WTC11 (cell line): Measurements from ENCODE around the gene ANGPTL2.

ENCODE experiments used
- CTCF ChIP-seq: fragments of 200-600 bp; IDR thresholded peaks from 2 replicates; pipeline ENCODE4 v1.8.0; 2022; ENCODE audit warnings: antibody characterized with exemption
- E2F4 ChIP-seq: sonication (generic); formaldehyde crosslinking; IDR thresholded peaks from 2 replicates; pipeline ENCODE4 v1.8.1; 2022; ENCODE audit warnings: low read depth, mild to moderate bottlenecking, moderate library complexity, missing genetic modification reagents, borderline replicate concordance
- KAT7 ChIP-seq: sonication (generic); formaldehyde crosslinking; IDR thresholded peaks from 2 replicates; pipeline ENCODE4 v1.8.1; 2023; ENCODE audit warnings: missing genetic modification reagents, mild to moderate bottlenecking, borderline replicate concordance
- ZNF263 ChIP-seq: sonication (generic); formaldehyde crosslinking; IDR thresholded peaks from 2 replicates; pipeline ENCODE4 v1.8.1; 2022; ENCODE audit warnings: low read depth, mild to moderate bottlenecking, moderate library complexity, missing genetic modification reagents

GRCh38 chr9:127154390-127155191 is 32.2 kb upstream of the ANGPTL2 start:
- TF ChIP-seq CTCF: no peak
- TF ChIP-seq ZNF263 (CRISPR knock-in tag): no peak
- no peak for TF ChIP-seq E2F4 (CRISPR knock-in tag)
- no peak for TF ChIP-seq KAT7
